NCI-H526 treated with DMSO at 0.1 percent for 48 hours (cell line): ENCODE measurements around the gene LTK.

ENCODE experiments used
- DNase-seq: peaks from one replicate; lab custom pipeline; 2025; lab: John Stamatoyannopoulos, UW

The LTK gene

DNA sequence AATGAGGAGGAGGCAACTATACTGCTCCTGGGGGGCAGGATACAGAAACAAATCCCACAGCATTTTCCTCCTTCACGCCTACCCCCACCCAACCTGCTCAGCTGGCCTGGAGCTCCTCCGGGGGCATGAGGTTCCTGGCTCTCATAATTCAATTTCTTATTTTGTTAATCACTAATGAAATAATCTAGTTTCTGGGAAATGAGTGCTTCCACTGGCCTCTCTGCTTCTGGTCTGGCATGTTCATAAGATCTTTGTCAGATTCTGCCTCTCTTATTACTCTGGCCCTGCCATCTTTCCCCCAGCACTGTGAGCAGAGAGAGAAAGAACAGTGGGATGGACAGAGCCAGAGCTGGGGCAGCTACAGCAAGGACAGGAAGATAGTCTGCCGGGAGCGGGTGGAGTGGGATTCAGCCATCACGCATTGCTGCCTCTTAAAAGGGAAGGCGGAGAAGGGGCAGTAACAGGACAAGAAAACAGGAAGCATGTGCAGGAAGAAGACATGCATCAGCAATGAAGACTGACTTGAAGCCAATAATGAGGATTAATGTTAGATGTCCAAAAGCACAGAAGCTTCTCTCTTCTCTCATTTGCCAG, 16.8 kb upstream of the LTK start:
- DNase-seq = no peak

DNA sequence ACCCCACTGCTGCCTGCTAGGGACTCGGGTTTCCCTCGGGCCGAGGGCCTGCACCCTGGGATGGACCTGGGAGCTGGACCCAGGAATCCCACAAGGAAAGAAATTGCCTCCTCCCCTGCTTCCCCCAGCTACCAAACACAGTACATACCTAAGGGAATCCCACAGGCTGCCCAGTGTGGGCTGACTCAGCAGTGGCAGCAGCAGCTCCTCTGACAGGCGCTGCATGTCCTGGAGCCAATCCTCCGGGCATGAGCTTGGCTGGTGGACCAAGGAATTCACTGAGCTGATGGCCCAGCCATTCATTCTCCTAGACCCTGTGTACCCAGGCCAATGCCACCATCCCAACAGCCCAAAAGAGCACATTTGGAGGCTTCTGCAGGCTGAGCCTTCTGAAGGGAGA, 9.5 kb upstream of the LTK start:
- no peak for DNase-seq

DNA sequence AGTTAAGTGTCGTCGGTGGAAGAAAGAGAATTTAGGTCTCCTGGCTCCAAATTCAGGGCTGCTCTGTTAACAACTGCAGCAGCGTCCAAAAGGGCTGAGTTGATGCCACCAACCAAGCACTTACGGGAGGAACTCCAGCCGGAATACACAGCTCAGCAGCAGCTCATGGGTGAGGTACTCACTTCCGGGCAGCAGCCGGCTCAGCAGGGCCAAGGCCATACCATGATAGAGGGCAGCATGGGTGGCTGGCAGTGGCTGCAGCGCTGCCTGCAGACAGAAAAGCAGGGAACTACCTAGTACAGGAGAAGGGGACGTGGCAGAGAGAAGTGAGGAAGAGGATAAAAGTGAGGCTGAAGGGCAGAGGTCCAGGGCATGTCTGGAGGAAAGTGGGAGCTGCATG, 8.0 kb upstream of the LTK start:
- DNase-seq = no peak

DNA sequence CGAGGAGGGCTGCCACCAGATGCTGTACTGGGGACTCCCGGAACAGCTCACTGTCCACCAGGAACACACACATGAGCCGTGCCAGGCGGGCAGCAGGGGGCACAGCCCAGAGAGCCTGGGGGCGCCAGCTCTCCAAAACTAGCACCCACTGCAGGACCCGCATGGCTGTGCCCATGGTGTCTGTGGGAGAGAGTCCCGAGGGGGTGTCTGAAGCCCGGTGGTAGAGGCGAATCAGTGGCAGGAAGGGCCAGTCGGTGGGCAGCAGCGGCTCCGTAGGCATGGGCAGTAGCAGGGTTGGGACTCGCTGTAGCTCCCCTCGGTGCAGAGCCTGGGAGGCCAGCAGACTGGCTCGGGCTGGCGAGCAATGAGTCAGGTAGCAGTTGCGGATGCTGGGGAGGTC, 7.0 kb upstream of the LTK start:
- DNase-seq = no peak

DNA sequence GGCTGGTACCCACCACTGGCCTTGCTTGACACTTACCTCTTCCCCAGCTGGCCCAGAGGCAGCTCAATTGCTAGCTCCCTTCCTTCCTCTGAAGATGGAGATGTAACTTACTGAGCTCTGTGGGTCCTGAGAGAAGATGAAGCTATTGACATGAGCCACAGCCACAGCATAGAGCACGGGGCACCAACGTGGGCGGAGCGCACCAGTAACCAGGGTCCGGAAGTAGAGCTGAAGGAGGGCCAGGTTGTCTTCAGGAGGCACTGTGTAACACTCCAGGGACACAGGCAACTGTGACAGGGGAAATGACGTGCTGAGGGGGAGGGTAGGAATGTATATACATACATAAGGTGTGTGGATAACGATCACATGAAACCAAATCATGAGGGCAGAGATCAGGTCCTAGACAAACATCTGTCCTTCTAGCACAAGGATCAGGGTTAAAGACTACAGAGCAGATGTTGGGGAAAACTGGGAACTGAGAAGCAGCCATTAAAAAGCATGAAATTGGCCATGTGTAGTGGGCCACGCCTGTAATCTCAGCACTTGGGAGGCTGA, 4.3 kb upstream of the LTK start:
- no peak for DNase-seq

DNA sequence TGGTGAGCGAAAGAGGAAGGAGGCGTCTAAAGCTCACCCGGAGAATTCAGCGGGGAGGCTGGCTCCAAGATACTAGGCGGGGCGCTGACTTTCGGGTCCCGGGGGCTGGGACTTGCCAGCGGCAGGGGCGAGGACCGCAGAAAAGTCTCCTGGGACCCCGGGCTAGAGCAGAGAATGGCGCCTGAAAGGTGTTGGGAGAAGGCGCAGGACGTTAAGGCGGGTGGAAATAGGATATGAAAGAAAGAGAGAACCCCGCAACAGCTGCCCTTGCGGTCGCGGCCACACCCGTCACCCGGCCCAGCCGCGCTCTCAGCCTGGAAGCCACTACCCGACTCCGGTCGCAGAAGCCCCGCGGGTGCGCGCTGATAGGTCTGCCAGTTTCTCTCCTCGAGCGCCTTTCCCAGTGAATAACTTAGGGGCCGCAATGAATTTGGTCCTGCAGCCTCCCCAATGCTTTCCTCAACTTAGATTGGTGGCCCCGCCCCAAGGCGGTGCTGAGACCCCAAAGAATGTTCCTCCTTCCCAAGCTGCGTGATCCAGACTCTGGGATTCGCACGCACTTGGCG, 604 bp downstream of the LTK start:
- no peak for DNase-seq

DNA sequence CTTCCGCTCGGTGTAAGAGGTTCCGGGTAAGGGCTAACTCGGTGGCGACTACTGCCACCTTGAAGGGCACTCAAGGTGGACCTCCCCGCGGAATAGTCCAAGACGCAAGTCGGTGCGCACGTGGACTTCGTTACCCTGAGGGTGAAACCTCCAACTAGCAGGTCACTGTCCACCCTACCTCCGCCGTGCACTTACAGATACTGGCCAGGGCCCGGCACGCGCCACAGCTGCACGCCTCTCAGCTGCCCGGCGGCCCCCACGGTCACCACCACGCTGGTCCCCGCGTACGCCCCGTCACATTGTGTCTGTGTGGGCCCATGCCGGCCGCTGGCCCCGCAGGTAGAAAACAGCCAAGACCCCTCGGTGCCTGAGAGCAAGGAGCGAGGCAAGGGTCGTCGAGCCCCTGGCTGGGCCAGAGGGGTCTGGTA, 1.1 kb downstream of the LTK start:
- DNase-seq = no peak

DNA sequence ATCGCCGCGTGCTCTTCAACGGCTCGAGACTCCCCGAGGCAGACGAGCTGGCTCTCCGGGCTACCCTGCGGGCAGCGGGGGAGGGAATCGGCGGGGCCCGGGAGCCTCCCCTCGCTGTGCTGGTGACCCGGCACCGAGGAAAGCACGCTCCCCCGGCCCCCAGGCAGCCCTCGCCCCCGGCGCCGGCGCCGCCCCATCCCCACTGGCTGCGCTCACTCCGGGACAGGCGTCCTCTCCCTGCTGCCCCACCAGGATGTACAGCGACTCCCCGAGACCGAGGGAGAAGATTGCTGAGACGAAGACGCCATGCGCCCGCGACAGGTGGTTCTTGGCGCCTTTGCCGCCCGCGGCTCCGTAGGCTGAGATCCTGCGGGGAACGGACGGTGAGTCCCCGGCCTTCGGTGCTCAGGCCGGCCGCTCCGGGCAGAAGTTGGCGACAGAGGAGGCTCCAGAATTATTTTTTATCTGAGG, 1.7 kb downstream of the LTK start:
- DNase-seq = no peak

DNA sequence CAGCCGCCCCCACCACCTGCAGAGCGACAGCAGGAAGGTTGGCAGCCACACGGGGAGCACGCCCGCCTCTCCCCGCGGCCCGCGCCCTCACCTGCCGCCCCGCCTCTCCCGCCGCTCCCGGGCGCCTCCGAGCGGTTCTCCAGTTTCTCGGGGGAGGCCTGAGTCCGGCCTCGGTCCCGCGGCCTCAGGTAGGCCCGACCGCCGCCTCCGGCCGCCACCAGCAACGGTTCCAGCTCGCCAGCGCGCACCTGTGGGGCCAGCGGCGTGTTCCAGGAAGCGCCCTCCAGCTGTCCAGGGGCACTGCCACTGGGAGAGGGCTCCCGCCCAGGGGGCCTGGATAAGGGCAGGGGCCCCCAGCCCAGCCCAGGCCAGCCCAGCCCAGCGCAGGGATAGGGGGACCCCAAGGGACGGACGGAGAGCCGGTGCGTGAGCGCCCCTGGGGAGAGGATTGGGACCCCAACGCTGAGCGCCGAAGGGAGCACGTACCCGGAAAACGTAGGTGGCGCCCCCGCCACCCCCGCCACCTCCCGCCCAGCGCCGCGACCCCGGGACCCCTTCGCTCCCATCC, 2.2 kb downstream of the LTK start:
- DNase-seq = no peak

DNA sequence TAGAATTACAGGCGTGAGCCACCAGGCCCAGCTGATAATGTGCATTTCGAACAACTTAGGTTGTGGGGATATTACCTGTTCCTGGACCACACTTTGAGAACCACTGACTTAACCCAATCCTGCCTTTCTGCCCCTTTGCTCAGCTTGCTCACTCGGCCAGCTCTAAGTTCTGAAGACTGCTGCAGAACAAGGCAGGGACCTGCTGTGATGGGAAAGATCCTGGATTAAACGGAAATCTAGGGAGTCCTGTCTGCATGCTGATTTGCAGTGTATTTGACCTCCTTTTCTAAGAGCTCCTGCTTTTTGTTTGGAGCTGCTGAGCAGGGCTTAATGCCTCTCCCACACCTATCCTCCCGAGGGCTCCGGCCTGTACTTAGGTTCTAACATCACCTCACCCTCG, 2.9 kb downstream of the LTK start:
- DNase-seq = no peak

DNA sequence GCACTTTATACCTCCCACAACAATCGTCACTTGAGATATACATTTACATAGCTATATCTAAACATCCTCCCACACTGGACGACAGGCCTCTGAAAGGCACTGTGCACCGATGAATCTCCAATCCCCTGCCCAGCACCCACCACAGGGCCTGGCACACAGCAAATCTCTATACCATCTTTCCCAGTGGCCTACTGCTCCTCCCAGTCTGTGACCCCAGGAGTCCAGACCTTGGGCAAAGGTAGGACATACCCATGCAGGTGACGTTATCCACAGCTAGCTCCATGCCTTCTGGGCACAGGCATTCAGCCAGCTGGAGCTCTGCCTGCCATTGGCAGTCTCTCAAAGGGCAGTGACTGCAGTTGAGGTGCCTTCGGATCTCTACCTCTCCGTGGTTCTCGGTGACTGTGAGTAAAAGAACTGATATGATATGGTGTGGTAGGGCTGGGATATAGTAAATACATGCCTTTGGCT, 5.8 kb downstream of the LTK start:
- no peak for DNase-seq

DNA sequence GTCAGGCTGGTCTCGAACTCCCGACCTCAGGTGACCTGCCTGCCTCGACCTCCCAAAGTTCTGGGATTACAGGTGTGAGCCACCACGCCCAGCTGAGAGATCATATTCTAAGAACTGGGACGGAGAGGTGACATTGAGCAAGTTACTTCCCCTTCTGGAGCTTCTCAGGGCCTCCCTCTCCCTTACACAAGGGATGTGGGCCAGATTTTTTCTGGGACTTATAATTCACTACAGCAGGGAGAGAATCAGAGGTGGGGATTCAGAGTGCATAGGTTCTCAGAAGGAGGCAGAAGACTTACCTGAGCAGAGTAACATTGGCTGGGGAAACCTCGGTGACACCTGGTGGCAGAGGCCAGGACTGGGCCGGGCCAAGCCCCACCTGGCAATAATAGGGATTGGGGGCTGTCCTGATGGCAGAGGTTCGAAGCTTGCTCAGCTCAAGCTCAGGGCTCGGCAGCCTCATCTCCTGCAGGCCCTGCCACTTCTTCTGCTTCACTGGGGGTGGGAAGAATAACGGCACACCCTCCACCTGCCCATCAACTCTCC, 6.8 kb downstream of the LTK start:
- no peak for DNase-seq

DNA sequence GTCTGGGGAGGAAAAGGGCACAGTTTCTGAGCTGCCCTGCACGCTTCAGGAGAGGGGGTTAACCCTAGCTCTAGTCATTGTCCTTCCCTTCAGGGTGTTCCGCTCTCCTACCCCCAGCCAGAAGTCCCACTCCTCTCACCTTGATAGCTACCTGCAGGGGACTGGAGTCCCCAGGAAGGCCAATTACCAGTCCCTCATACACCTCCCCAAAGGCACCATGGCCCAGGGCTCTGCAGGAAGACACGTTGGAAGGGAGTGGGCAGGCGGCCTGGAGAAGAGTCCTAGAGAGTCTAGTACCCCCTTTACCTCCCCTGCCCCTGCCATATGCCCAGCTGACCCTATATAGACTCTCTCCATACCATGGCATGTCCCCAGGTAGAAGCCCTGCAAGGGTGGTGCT, 7.9 kb downstream of the LTK start:
- no peak for DNase-seq

DNA sequence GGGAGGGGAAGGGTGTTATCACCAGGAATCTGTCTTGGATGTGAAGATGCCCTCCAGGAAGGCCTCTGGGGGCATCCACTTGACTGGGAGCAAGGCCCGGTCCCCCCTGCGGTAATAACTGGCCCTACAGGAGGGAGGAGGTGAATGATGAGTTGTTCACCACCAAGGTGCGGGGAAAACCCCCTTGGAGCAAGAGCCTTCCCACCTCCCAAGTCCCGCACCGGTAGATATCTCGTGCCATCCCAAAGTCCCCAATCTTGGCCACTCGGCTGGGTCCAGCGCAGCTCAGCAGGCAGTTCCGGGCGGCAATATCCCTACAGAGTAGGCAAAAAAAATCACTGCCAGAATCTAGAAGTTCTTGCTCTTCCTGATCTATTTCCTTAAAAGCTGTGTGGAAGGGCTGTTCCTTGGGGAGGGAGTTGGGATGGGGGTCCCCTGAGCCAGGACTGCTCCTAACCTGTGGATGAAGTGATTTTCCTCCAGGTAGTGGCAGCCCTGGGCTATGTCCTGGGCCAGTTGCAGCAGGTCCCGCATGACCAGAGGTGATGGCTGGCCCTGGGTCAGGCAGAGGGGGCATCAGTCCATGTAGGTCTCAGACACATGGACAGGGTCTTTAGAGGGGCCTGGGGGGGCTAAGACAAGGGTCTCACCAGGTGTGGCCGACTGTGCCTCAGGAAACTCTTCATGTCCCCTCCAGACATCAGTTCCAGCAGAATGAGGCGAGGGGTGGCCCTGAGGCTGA, 8.7 kb downstream of the LTK start:
- no peak for DNase-seq

DNA sequence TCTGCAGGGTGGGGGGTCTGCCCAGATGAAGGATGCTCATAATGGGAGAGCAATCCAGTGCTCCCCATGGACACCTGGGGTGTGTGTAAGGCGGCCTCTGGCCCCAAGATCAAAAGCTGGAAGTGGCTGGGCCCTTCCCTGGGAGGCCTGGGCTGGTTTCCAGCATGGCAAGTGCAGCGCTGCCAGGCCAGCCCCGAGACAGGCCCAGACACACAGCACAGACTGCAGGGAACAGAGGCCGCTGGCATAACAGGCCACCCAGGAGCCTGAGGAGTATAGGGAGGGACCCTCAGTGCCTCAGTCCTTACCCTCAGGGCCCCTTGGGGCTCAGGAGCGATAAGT, 10.0 kb downstream of the LTK start:
- DNase-seq = no peak

DNA sequence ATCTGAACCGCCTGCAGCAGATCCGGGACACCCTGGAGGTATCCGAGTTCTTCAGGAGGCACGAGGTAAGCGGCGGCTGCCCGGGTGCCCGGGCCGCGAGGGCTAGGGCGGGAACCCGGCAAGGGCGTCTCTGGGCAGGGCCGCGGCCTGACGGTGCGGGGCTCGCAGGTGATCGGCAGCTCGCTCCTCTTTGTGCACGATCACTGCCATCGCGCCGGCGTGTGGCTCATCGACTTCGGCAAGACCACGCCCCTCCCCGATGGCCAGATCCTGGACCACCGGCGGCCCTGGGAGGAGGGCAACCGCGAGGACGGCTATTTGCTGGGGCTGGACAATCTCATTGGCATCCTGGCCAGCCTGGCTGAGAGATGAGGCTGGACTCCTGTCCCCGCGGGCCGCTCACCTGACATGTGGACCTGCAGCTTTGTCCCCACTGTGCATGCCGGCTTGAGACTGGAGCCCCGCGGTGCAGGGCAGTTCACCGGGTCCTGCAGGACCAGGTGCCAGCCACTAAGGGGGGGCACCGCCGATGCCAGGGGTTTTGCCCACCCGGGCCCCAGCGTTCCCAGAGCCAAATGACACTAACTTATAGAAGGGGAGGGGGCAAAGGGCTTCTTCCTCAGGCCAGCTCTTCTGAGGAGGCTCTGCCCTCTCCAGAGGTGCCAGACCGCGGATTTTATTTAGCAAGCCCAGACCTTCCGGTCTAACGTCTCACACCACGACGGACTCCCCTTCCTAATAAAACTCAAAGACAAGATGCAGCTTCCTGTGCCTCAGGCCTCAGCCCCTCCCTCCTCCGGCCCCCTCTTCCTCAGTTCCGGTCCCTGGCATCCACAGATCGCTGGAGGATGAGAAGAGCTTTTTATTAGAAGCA, 10.6 kb downstream of the LTK start:
- no peak for DNase-seq

DNA sequence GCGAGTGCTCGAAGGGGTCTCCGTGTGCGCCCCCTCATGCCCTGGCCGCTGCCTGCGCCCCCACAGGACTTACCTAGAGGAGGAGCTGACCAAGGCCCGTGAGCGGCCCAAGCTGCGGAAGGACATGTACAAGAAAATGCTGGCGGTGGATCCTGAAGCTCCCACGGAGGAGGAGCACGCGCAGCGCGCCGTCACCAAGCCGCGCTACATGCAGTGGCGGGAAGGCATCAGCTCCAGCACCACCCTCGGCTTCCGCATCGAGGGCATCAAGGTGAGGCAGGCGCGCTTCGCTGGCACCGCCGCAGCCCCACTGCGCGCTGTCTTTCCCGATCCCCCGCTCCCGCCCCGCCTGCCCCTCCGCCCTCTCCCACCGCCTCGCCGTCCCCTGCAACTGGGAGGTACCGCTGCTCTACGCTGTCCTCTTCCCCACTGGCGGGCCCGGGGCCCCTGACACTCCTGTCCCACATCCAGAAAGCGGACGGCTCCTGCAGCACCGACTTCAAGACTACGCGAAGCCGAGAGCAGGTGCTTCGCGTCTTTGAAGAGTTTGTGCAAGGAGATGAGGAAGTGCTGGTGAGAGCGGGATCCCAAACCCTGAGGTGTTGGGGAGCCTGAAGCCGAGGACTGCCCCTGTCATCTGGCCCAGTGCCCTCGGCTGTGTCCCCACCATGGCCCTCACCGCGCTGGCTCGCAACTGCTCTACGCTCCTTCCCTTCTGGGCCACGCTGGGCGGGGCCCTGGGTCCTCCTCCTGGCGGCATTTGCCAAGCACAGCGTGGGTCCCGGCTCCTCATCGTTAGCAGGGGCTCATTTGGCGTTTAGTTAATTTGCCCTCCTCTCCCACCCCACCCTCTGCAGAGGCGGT, 11.5 kb downstream of the LTK start:
- no peak for DNase-seq

DNA sequence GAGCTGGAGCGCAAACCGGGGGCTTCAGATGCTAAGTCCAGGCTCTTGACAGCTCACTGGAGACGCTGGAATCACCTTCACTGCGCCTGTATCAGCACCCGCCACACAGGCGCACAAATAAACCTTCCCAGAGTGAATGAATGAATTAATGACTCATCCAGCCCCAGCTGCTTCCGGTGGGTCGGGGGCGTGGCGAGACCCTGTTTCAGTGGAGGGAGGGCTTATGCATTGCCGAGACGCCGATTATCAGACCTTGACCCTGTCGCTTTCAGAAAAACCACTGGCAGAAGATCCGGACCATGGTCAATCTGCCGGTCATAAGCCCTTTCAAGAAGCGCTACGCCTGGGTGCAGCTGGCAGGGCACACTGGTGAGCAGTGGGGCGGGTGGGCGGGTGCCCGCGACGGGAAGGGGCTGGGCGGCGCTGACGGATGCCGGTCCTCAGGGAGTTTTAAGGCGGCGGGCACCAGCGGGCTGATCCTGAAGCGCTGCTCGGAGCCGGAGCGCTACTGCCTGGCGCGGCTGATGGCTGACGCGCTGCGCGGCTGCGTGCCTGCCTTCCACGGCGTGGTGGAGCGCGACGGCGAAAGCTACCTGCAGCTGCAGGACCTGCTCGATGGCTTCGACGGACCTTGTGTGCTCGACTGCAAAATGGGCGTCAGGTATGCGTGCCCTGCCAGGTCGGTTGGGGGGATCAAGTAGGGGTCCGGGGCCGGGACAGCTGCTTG, 12.3 kb downstream of the LTK start:
- no peak for DNase-seq

DNA sequence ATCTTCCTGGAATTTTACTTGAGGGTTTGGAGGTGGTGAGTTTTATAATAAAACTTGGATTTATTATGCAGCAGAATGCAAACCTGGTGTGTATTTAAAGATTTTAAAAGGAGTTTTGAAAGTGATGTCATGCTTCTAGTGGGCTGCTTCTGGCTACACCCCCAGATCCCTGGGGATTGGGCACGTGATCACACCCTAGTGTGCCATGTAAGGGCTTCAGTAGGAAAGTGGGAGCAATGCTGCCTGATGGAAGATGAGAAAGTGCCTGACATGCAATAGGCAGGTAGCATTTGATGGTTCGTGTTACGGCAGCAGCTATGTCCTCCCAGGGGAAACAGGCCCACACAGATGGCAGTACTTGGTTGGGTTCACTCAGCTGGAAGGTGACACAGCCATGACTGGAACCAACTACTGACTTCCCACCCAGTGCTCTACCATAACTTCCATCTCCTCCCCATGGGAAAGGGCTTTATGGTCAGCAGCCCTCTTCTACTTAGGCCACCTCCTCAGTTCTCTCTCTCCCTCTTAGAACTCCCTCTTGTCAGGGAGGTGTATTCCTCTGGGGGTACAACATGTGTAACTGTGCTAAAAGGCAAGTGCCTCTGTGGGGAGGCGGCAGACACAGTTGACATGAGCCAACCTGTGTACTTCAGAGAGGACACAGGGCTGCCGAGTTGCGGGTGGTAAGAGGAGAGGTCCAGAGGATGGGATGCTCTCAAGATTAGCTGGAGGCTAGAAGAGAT, 14.3 kb downstream of the LTK start:
- no peak for DNase-seq
